NCI-H2107 treated with DMSO at 0.1 percent for 48 hours (cell line): ENCODE results near the gene PHLPP1.

Experiments
- DNase-seq: peaks from one replicate; lab custom pipeline; 2025; ENCODE audit not compliant: unreplicated experiment; lab: John Stamatoyannopoulos, UW

The PHLPP1 gene

GRCh38 chr18:62771494-62772270 lies 56.3 kb downstream of the PHLPP1 start:
- no peak for DNase-seq

DNA sequence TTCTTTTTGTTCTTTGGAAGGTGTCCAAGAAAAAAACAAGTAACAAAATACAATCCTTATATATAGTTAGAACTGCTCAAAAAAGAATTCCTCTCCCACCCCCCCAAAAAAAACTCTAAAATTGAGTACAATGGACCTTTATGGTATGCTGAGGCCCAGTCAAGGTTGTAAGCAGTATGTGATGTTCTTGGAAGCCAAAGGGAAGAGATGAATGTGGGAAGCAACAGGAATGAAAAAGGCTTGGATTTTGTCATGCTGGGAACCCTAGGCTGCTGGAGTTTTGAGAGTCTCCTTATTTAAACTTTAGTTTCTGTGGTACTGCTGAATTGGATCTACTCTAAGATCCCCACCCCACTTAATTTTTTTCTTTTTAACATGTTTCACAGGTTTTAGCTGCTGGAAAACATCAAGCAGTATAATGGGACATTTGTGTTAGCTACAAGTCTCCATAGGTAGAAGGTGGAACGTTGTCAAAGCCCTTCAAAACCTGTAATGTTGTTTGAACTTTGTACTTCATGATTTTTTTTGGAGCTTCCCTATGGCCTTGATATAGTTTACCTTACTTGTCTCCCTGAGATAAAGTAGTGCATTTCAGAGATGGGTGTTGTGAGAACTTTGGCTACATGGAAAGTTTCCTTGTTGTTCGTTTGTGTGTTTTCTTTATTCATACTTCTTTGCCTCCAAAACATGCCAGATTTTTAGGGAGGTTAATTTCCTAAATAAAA lies 57.7 kb downstream of the PHLPP1 start:
- DNase-seq, result no peak

GRCh38 chr18:62773691-62774090 lies 58.4 kb downstream of the PHLPP1 start:
- DNase-seq, result no peak

DNA sequence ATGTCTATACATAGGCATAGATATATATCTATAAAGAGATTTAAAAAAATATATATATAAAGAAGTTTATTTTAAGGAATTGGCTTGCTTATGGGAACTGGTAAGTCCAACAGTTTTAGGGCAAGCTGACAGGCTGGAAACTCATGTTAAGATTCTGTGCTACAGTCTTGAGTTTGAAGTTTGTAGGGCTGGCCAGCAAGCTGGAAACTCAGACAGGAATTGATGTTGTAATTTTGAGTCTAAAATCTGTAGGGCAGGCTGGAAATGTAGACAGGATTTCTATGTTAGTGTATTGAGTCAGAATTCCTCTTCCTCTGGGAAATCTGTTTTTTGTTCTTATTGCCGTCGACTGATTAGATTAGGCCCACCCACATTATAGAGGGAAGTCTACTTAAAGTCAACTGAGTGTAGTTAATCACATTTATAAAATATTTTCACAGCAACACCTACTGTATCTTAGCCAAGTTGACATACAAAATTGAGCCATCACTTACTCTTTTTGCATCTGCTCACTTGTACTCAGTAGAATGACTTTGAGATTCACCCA lies 60.8 kb downstream of the PHLPP1 start:
- no peak for DNase-seq

- no peak for DNase-seq
Observed at GRCh38 chr18:62777814-62778213, 62.5 kb downstream of the PHLPP1 start.

GRCh38 chr18:62778976-62779869 lies 63.9 kb downstream of the PHLPP1 start:
- no peak for DNase-seq

- DNase-seq, result no peak
Observed at GRCh38 chr18:62781262-62781661, 65.9 kb downstream of the PHLPP1 start.

- no peak for DNase-seq
Observed at GRCh38 chr18:62781893-62782292, 66.6 kb downstream of the PHLPP1 start.

DNA sequence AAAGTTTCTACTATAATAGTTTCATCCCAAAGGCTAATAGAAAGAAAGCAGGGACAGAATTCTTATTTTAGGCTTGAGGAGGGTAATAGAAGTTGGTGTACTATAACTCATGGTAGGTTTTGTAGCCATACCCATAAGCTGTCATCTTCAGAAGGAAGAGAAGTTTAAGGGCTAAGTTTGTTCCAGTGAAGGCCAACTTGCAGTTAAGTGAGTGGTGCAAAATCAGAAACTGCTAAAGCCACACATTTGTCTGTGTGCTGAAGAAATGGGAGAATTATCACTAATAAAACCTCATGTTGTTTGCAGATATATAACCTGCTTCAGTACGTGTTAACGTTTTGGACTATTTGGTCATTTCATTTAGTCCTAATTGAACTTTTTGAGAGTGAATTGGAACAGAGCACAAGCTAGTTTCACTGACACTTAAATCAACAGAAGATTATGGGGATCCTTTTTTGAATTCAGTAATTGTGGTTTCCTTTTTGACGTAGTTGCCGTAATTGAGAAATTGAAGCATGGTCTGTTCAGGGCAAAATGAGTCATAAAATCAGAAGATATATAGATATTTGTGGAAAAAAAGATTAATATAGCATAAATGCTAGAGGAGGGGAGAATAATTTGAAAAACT lies 69.1 kb downstream of the PHLPP1 start:
- no peak for DNase-seq

DNA sequence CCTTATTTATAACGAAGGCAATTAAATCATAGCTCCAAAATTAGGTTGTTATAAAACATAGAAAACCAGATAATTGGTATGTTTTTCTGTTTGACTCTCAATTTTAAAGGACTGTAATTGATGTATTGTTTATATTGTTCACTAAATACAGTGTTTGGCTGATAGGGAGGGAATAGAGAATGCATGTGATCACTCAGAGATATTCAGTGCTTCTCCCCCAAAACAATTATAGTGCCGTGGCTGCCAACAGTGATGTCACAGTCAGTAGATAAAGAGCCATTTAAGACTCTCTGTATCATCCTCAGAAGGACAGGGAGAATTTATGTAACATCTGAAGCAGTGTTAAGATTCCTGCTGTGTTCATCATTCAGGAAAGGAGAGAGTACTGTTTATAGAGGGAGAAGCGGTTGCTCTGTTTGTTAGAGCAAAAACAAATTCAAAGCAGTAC lies 69.6 kb downstream of the PHLPP1 start:
- no peak for DNase-seq

GRCh38 chr18:62786689-62787088 lies 71.3 kb downstream of the PHLPP1 start:
- no peak for DNase-seq

DNA sequence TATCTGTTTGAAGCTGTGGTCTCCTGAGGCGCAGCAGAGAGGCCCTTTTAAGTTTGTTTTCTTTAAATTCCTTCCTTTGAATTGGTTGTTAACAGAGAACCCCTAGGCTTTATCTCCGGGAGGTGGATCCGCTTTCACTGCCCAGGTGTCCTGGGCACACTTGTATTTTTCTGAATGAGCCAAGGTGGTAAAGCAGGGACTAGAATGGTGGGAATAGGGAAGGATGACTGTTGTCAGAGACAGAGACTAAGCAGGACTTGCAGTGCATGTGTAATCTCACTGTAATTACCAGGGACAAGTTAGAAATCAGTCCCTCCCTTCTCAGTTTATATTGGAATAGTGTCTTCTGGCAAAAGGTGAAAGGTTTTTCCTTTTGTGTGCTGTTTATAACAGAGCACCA lies 72.8 kb downstream of the PHLPP1 start:
- peak; percentile 57 for DNase-seq

DNA sequence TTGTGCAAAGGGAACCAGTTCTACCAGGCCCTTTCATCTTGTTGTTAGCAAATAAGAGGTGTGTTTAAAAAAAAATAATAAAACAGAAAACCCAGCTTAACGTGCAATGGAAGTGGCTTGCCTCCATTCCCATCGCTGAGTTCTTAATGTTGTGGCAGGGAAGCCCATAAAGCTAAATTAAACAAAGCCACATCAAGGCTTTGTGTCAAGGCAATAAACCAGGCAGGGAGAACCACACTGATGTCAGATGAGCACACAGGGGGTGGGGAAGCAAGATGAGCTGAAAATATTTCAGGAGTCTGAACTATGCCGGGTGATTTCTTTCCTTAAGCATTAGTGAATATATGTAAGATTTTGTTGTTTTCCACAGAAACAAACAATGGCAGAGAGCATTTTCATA lies 73.5 kb downstream of the PHLPP1 start:
- DNase-seq, result peak; percentile 45

GRCh38 chr18:62790871-62791772 lies 75.8 kb downstream of the PHLPP1 start:
- DNase-seq, result no peak

GRCh38 chr18:62792016-62792415 lies 76.7 kb downstream of the PHLPP1 start:
- no peak for DNase-seq

GRCh38 chr18:62795813-62796212 lies 80.5 kb downstream of the PHLPP1 start:
- no peak for DNase-seq

DNA sequence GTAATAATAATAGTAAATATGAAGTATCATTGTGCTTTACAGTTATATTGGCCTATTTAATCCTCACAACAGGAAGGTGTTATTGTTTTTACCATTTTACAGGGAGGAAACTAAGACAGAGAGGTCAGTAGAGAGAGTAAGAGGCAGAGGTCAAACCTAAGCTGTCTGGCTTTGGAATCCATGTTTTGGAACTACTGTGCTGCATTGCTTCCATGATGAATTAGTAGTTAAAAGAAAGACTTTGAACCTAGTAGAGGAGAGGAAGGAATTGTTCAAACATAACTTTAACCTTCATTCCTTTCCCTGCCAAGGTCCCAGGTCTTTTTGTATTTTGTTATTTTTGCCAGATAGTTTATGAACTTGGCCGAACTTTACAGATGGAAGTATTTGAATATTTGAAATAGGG lies 80.9 kb downstream of the PHLPP1 start:
- DNase-seq, result no peak

GRCh38 chr18:62797329-62797728 lies 82.0 kb downstream of the PHLPP1 start:
- DNase-seq, result no peak

- DNase-seq, result no peak
Observed at GRCh38 chr18:62799977-62800376, 84.6 kb downstream of the PHLPP1 start.

- DNase-seq, result no peak
Observed at GRCh38 chr18:62802523-62802922, 87.2 kb downstream of the PHLPP1 start.
